PC-9 (cell line): ENCODE results near the gene LCN9. TPM values are rescaled to one million over a fixed set of nuclear protein-coding genes. Genes with fewer than 3 reads are reported as not detected.

Experiments
- BruUV-seq: library from RNA; stranded (reverse); fragments of 400-500 nt; replicated peaks from 2 replicates; lab custom pipeline; 2021; lab: Mats Ljungman, UMichigan
- CTCF ChIA-PET: fragments of 300-600 bp; sonication (Branson Sonifier 250); formaldehyde crosslinking; loops from one replicate; lab custom pipeline; 2022; ENCODE audit warnings: antibody characterized with exemption; lab: Charles Lee
- POLR2A ChIA-PET: fragments of 300-600 bp; sonication (Branson Sonifier 250); formaldehyde crosslinking; loops from one replicate; lab custom pipeline; 2022; ENCODE audit warnings: antibody characterized with exemption; ENCODE audit not compliant: unreplicated experiment; lab: Charles Lee
- DNase-seq, 2 experiments: peaks; one replicate each; pipeline versions ENCODE4 v3.0.0 to v3.0.0-alpha.2; 2015 to 2022; ENCODE audit warnings: mixed read lengths in 1 of 2
- H2AFZ ChIP-seq: fragments of 200-600 bp; sonication (generic); 2 replicates; pipeline ENCODE4 v1.8.1; 2017; ENCODE audit warnings: antibody characterized with exemption
- H3F3A ChIP-seq: fragments of 200-600 bp; sonication (generic); 2 replicates; pipeline ENCODE4 v1.8.1; 2017; ENCODE audit warnings: antibody characterized with exemption, mild to moderate bottlenecking, low read depth; ENCODE audit not compliant: insufficient read depth
- H3K27ac ChIP-seq: fragments of 200-600 bp; sonication (generic); 2 replicates; pipeline ENCODE4 v1.6.1; 2016; ENCODE audit warnings: mixed run types
- H3K27me3 ChIP-seq: fragments of 200-600 bp; sonication (generic); 2 replicates; pipeline ENCODE4 v1.6.1; 2016; ENCODE audit warnings: low read depth, mixed run types; ENCODE audit not compliant: insufficient read depth
- H3K36me3 ChIP-seq: fragments of 200-600 bp; sonication (generic); 2 replicates; pipeline ENCODE4 v1.6.1; 2016; ENCODE audit warnings: low read depth, mixed run types
- H3K4me1 ChIP-seq: fragments of 200-600 bp; sonication (generic); replicated peaks from 2 replicates; pipeline ENCODE4 v1.6.1; 2016; ENCODE audit warnings: mixed run types; ENCODE audit not compliant: insufficient read depth
- H3K4me2 ChIP-seq: fragments of 200-600 bp; sonication (generic); 2 replicates; pipeline ENCODE4 v1.6.1; 2017; ENCODE audit warnings: mixed run types
- H3K4me3 ChIP-seq: fragments of 200-600 bp; sonication (generic); 2 replicates; pipeline ENCODE4 v1.6.1; 2016; ENCODE audit warnings: mixed run types
- H3K79me2 ChIP-seq: fragments of 200-600 bp; sonication (generic); 2 replicates; pipeline ENCODE4 v1.6.1; 2017; ENCODE audit warnings: low read depth, mixed run types
- H3K9me2 ChIP-seq: fragments of 200-600 bp; sonication (generic); 2 replicates; pipeline ENCODE4 v1.8.1; 2017; ENCODE audit warnings: mild to moderate bottlenecking; ENCODE audit not compliant: insufficient read depth
- H3K9me3 ChIP-seq: fragments of 200-600 bp; sonication (generic); 2 replicates; pipeline ENCODE4 v1.8.1; 2016; ENCODE audit warnings: low read depth; ENCODE audit not compliant: insufficient read depth
- H4K20me1 ChIP-seq: fragments of 200-600 bp; sonication (generic); 2 replicates; pipeline ENCODE4 v1.8.1; 2017; ENCODE audit not compliant: insufficient read depth
- EZH2 ChIP-seq: fragments of 200-600 bp; sonication (generic); IDR thresholded peaks from 2 replicates; pipeline ENCODE4 v1.8.0; 2017; ENCODE audit warnings: antibody characterized with exemption, low read depth
- intact Hi-C: fragments of 100-400 bp; cut with micrococcal nuclease; formaldehyde crosslinking; loops from one replicate; pipeline ENCODE4 v1.10.0; 2022; ENCODE audit not compliant: unreplicated experiment
- total RNA-seq: library from RNA; stranded (reverse); gene quantifications from 2 replicates; pipeline ENCODE4 v1.2.3, GENCODE V29; 2021
- TF ChIP-seq, protein P1 (sequence below): fragments of 200-600 bp; sonication (generic); conservative IDR thresholded peaks from 2 replicates; pipeline ENCODE4 v1.6.1; 2017; ENCODE audit warnings: mixed run types, antibody characterized with exemption, mild to moderate bottlenecking, moderate library complexity

The LCN9 gene
- total RNA-seq, 1 experiment from 2014 or later = not detected

DNA sequence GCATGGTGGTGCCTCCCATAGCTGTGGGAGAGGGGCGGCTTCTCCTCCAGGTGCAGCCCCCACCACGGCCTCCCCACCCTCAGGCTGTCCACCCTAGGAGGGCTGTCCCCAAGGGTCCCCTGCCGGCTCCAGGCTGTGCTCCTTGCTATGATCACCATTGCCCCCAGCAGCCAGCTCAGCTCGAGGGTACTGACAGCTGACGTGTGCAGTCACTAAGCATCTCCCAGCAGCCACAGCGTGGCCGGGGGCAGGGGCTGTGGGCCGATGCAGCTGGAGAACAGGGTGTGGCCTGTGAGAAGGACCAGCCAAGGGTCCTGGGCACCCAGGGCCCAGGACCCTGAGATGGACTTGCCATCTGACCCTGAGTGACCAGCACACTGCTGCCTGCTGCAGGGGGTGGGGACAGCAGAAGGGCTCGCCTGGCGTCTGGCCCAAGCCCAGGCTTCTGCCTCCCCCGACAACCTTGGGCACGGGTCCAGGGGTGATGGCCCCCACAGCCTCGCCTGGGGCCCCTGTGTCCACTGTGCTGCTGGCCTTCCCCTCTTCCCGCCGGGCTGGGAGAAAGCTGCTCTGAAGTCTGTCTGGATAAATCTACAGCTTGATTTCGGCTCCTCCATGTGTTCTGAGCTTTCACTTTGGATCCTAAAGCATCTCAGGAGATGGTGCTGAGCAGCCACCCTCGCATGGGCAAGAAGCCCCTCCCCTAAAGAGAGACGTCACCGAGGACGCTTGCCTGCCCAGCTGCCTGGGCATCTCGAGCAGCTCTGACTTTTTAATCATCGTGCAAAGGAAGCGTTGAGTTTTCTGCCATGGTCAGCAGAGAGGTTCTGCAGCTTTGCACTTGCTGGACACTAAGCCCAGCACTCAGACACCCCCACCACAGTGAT is 44.4 kb downstream of the LCN9 start:
- no peak overlapping the region for H2AFZ ChIP-seq

DNA sequence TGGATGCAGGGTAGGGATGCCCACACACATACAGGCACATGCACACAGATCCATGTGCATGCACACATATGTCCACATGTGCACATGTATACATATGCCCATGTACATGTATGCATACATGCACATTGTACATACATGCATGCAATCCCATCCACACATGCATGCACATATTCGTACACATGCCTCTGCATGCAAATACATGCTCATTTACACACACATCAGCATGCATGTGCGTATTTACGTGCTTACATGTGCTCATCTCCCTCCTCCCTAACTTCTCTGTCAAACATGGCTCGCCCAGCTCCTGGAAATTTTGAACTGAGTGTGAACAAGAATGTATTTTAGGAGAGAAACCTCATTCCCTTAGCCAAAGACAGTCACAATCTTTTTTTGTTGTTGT is 45.1 kb downstream of the LCN9 start:
- Histone ChIP-seq H3K4me2 (no peak overlapping the region), H2AFZ (no peak overlapping the region), H3K27ac (no peak overlapping the region), H3K36me3 (no peaks in the 10 kb centered on the region), H3K27me3 (peaks cover 97% of the 10 kb centered on the region), H3K9me3 (no peaks in the 10 kb centered on the region), H3K9me2 (no peaks in the 10 kb centered on the region), H3K4me3 (no peak overlapping the region), H3F3A (no peaks in the 10 kb centered on the region), H3K79me2 (no peaks in the 10 kb centered on the region), H3K4me1 (no peaks in the 10 kb centered on the region), H4K20me1 (no peaks in the 10 kb centered on the region)
- POLR2A ChIA-PET = no interaction called here
- DNase-seq = no peak
- TF ChIP-seq, protein P1, sequence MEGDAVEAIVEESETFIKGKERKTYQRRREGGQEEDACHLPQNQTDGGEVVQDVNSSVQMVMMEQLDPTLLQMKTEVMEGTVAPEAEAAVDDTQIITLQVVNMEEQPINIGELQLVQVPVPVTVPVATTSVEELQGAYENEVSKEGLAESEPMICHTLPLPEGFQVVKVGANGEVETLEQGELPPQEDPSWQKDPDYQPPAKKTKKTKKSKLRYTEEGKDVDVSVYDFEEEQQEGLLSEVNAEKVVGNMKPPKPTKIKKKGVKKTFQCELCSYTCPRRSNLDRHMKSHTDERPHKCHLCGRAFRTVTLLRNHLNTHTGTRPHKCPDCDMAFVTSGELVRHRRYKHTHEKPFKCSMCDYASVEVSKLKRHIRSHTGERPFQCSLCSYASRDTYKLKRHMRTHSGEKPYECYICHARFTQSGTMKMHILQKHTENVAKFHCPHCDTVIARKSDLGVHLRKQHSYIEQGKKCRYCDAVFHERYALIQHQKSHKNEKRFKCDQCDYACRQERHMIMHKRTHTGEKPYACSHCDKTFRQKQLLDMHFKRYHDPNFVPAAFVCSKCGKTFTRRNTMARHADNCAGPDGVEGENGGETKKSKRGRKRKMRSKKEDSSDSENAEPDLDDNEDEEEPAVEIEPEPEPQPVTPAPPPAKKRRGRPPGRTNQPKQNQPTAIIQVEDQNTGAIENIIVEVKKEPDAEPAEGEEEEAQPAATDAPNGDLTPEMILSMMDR = no peak
- TF ChIP-seq EZH2 = no peak
- intact Hi-C loops = no loop called here
- BruUV-seq = no TSS peak
- CTCF ChIA-PET = no interaction called here

More for the DNA sequence above, 44.4 kb downstream of the LCN9 start:
- no peaks in the 10 kb centered on the region for H3K9me3 ChIP-seq
- no peaks in the 10 kb centered on the region for H4K20me1 ChIP-seq
- ChIA-PET CTCF (no interaction called here), POLR2A (no interaction called here)
- no peak overlapping the region for H3K27ac ChIP-seq
- no peaks in the 10 kb centered on the region for H3K79me2 ChIP-seq
- TF ChIP-seq, protein P1 = no peak
- no peak for TF ChIP-seq EZH2
- no peaks in the 10 kb centered on the region for H3F3A ChIP-seq
- no peaks in the 10 kb centered on the region for H3K4me1 ChIP-seq
- no TSS peak for BruUV-seq
- H3K36me3 ChIP-seq = no peaks in the 10 kb centered on the region
- H3K27me3 ChIP-seq = peaks cover 96% of the 10 kb centered on the region
- intact Hi-C loops = no loop called here
- no peak overlapping the region for H3K4me2 ChIP-seq
- DNase-seq = no peak
- H3K9me2 ChIP-seq = no peaks in the 10 kb centered on the region
- no peak overlapping the region for H3K4me3 ChIP-seq

DNA sequence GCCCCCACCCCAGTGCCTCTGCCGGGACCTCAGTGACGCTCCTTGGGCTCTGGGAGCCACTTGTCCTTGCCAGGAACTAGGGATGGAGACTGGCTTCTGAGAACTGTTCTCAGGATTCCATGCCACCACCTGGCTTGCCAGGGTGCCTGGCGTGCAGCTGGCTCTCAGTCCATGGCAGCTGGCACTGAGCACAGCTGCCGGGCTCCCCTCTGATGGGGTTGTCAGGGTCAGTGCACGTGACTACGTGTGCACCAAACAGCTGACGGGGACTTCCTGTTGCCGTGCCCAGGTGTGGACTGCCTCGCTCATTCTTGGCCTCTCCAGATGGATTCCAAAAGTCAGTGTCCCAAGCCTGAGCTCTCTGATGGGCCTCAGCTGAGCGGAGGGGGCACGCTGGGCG is 48.3 kb downstream of the LCN9 start:
- Histone ChIP-seq H3K4me3 (no peak overlapping the region), H3K79me2 (no peaks in the 10 kb centered on the region), H3K27ac (no peak overlapping the region), H3K9me2 (no peaks in the 10 kb centered on the region), H3K4me1 (no peaks in the 10 kb centered on the region), H4K20me1 (no peaks in the 10 kb centered on the region), H3K27me3 (peaks cover 91% of the 10 kb centered on the region), H3K36me3 (no peaks in the 10 kb centered on the region), H3K9me3 (no peaks in the 10 kb centered on the region), H2AFZ (no peak overlapping the region), H3K4me2 (no peak overlapping the region), H3F3A (no peaks in the 10 kb centered on the region)
- no TSS peak for BruUV-seq
- POLR2A ChIA-PET = no interaction called here
- intact Hi-C loops = no loop called here
- no peak for DNase-seq
- TF ChIP-seq EZH2 = no peak
- TF ChIP-seq, protein P1 = no peak
- CTCF ChIA-PET = no interaction called here
